Vagina (tissue), 2 donors: ENCODE data around the gene VPS33B. TPM values are rescaled to one million over a fixed set of nuclear protein-coding genes. Genes with fewer than 3 reads are reported as not detected.

ENCODE experiments used
- DNase-seq, 2 donors: peaks; one replicate each; pipeline ENCODE4 v3.0.0-alpha.2; 2017; ENCODE audit errors: extremely low spot score in 2 of 2
- H3K27ac ChIP-seq: fragments of 200-600 bp; sonication (generic); one replicate; pipeline ENCODE4 v1.5.1; 2019
- H3K27me3 ChIP-seq: fragments of 200-600 bp; sonication (generic); one replicate; pipeline ENCODE4 v1.5.1; 2019
- H3K36me3 ChIP-seq, 2 donors: fragments of 200-600 bp; sonication (generic); one replicate each; pipeline ENCODE4 v1.5.1; 2017 to 2019
- H3K4me1 ChIP-seq: fragments of 200-600 bp; sonication (generic); one replicate; pipeline ENCODE4 v1.5.1; 2019
- H3K4me3 ChIP-seq, 2 donors: fragments of 200-600 bp; sonication (generic); 1 replicate in 1 of 2; 2 replicates in 1 of 2; pipeline ENCODE4 v1.5.1; 2016 to 2019
- H3K9me3 ChIP-seq: fragments of 200-600 bp; sonication (generic); one replicate; pipeline ENCODE4 v1.5.1; 2019
- CTCF ChIP-seq, 3 experiments: fragments of 450-650 bp in 2 of 3; fragments of 200-600 bp in 1 of 3; sonication (generic) in 1 of 3; IDR thresholded peaks; one replicate each; pipeline ENCODE4 v1.5.1; 2017 to 2019; ENCODE audit warnings: antibody characterized with exemption in 3 of 3, mild to moderate bottlenecking in 2 of 3, moderate library complexity in 2 of 3
- POLR2A ChIP-seq, 2 donors: fragments of 450-650 bp; IDR thresholded peaks; one replicate each; pipeline ENCODE4 v1.6.1; 2017; ENCODE audit warnings: antibody characterized with exemption in 2 of 2, mild to moderate bottlenecking in 2 of 2, moderate library complexity in 2 of 2
- POLR2AphosphoS5 ChIP-seq, 2 donors: sonication (generic); formaldehyde crosslinking; IDR thresholded peaks; one replicate each; pipeline ENCODE4 v1.9.0; 2017; ENCODE audit warnings: antibody characterized with exemption in 2 of 2, mild to moderate bottlenecking in 2 of 2, low read depth in 1 of 2; ENCODE audit not compliant: insufficient read depth in 1 of 2
- intact Hi-C: fragments of 100-400 bp; cut with DNase I; formaldehyde crosslinking; loops from one replicate; pipeline ENCODE4 v1.15.1; 2023
- total RNA-seq: library from RNA; depleted of rRNA; stranded (reverse); fragments of >200 nt; gene quantifications from one replicate; pipeline ENCODE4 v1.2.3, GENCODE V29; 2016

The VPS33B gene
- total RNA-seq, 1 donor from 2014 or later, result 16.5 TPM

GRCh38 chr15:91032919-91033803 lies 10.8 kb upstream of the VPS33B start:
- intact Hi-C loops, result no loop called here
- H3K9me3 ChIP-seq, result no peaks in the 10 kb centered on the region
- H3K4me3 ChIP-seq, result no peak overlapping the region
- no peak overlapping the region for H3K27ac ChIP-seq
- DNase-seq, result no peak
- H3K27me3 ChIP-seq, result no peaks in the 10 kb centered on the region
- no peaks in the 10 kb centered on the region for H3K4me1 ChIP-seq
- H3K36me3 ChIP-seq, result no peaks in the 10 kb centered on the region
- TF ChIP-seq CTCF (IDR thresholded peaks at IDR 0.05) (peak in 1 of 3 experiments; percentile 31), POLR2AphosphoS5 (IDR thresholded peaks at IDR 0.05; ENCODE audit: insufficient read depth in 1 of 2, low read depth in 1 of 2) (no peak), POLR2A (IDR thresholded peaks at IDR 0.05) (no peak)

DNA sequence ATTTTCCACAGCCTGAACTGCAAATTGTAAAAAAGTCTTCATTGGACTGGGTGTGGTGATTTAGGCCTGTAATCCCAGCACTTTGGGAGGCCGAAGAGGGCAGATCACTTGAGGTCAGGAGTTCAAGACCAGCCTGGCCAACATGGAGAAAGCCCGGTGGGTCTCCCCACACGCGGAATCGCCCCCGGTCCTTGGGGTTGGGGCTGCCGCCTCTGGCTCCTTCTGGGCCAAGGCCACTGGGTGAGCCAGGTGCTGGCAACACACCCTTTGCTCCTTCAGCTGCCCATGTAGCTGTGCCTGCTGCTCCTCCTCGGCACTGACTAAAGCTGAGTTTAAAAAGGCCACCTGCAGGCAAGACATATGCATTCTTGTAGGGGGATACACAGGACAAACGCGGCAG lies 9.4 kb upstream of the VPS33B start:
- H3K36me3 ChIP-seq, result no peaks in the 10 kb centered on the region
- intact Hi-C loops, result no loop called here
- H3K4me3 ChIP-seq, result no peak overlapping the region
- no peaks in the 10 kb centered on the region for H3K27me3 ChIP-seq
- TF ChIP-seq POLR2AphosphoS5 (IDR thresholded peaks at IDR 0.05; ENCODE audit: insufficient read depth in 1 of 2, low read depth in 1 of 2) (no peak), CTCF (IDR thresholded peaks at IDR 0.05) (no peak), POLR2A (IDR thresholded peaks at IDR 0.05) (no peak)
- H3K4me1 ChIP-seq, result no peaks in the 10 kb centered on the region
- H3K27ac ChIP-seq, result no peak overlapping the region
- no peaks in the 10 kb centered on the region for H3K9me3 ChIP-seq
- no peak for DNase-seq

DNA sequence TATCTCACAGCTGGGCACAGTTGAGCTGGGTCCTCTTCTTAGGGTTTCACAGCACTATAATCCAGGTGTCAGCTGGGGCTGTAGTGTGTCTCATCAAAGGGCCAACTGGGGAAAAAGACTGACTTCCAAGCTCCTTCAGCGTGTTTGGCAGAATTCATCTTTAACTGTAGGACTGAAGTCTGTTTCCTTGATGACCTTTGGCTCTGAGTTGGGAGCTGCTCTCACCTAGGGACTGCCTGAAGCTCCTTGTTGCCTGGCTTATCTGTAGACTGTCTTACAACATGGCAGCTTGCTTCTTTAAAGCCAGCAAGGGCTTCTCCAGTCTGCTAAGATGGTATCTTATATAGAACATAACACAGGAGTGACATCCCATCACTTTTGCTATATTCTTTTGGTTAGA lies 5.3 kb upstream of the VPS33B start:
- Histone ChIP-seq H3K9me3 (no peaks in the 10 kb centered on the region), H3K27ac (no peak overlapping the region), H3K36me3 (no peaks in the 10 kb centered on the region), H3K4me3 (no peak overlapping the region), H3K27me3 (no peaks in the 10 kb centered on the region), H3K4me1 (peaks cover 6% of the 10 kb centered on the region)
- no peak for DNase-seq
- intact Hi-C loops, result no loop called here
- TF ChIP-seq CTCF (IDR thresholded peaks at IDR 0.05) (no peak), POLR2AphosphoS5 (IDR thresholded peaks at IDR 0.05; ENCODE audit: insufficient read depth in 1 of 2, low read depth in 1 of 2) (no peak), POLR2A (IDR thresholded peaks at IDR 0.05) (no peak)

DNA sequence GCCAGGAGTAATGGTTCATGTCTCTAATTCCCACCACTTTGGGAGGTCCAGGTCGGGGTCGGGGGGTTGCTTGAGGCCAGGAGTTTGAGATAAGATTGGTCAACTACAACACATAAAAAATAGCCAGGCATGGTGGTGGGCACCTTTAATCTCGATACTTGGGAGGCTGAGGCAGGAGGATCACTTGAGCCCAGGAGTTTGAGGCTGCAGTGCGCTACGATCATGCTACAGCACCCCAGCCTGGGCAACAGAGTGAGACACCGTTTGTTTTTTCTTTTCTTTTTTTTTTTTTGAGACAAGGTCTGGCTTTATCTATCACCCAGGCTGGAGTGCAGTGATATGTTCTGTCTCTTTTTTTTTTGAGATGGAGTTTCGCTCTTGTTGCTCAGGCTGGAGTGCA lies 1.3 kb upstream of the VPS33B start:
- intact Hi-C loops, result no loop called here
- no peaks in the 10 kb centered on the region for H3K9me3 ChIP-seq
- DNase-seq, result no peak
- TF ChIP-seq CTCF (IDR thresholded peaks at IDR 0.05) (no peak), POLR2A (IDR thresholded peaks at IDR 0.05) (no peak), POLR2AphosphoS5 (IDR thresholded peaks at IDR 0.05; ENCODE audit: insufficient read depth in 1 of 2, low read depth in 1 of 2) (no peak)
- H3K4me3 ChIP-seq, result no peak overlapping the region
- H3K4me1 ChIP-seq, result peaks cover 27% of the 10 kb centered on the region
- H3K27me3 ChIP-seq, result no peaks in the 10 kb centered on the region
- H3K36me3 ChIP-seq, result no peaks in the 10 kb centered on the region
- no peak overlapping the region for H3K27ac ChIP-seq

DNA sequence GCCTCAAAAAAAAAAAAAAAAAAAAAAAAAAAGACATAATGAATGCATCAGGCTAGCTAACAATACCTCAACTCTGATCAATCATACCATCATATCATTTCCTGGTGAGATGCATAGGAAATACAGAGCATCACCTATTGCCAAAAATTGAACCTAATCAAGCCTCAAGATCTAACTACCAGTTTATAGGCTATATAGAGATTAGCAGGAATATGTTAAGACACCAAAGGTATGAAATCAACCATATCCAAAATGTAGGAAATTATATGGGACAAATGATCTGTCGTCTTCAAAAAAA lies 387 bp upstream of the VPS33B start:
- TF ChIP-seq POLR2AphosphoS5 (IDR thresholded peaks at IDR 0.05; ENCODE audit: insufficient read depth in 1 of 2, low read depth in 1 of 2) (peak in 1 of 2 donors; percentile 0), POLR2A (IDR thresholded peaks at IDR 0.05) (no peak), CTCF (IDR thresholded peaks at IDR 0.05) (no peak)
- Histone ChIP-seq H3K4me3 (peak overlapping the region; percentile 68 to 84), H3K36me3 (no peaks in the 10 kb centered on the region), H3K27ac (peak overlapping the region; percentile 60), H3K27me3 (no peaks in the 10 kb centered on the region), H3K4me1 (peaks cover 27% of the 10 kb centered on the region), H3K9me3 (no peaks in the 10 kb centered on the region)
- DNase-seq, result no peak
- intact Hi-C loops, result no loop called here
